K562 (cell line): ENCODE results near the gene TCF4. TPM values are rescaled to one million over a fixed set of nuclear protein-coding genes. Genes with fewer than 3 reads are reported as not detected.

ENCODE experiments used
- ATAC-seq: fragments of 200-7000 bp; cut with Tn5 transposase; 3 replicates; pipeline ENCODE4 v1.9.1; 2020; ENCODE audit warnings: moderate library complexity
- BruUV-seq: library from RNA; stranded (reverse); fragments of 400-500 nt; replicated peaks from 2 replicates; lab custom pipeline; 2021; lab: Mats Ljungman, UMichigan
- CTCF ChIA-PET: fragments of 300-600 bp; formaldehyde crosslinking; extraction: SDS; loops from one replicate; lab custom pipeline; 2021; ENCODE audit warnings: low intra/inter-chr PET ratio; lab: Yijun Ruan, JAX
- POLR2A ChIA-PET: fragments of 300-600, 350-650 bp; sonication (Branson Sonifier 250); formaldehyde crosslinking; extraction: SDS; loops from one replicate; lab custom pipeline; 2021; ENCODE audit warnings: antibody characterized with exemption, inconsistent platforms; lab: Yijun Ruan, JAX
- DNase-seq, 4 experiments: peaks; one replicate each; pipeline versions ENCODE4 v3.0.0 to v3.0.0-alpha.2; 2011 to 2018; ENCODE audit warnings: low spot score in 3 of 4, mixed read lengths in 3 of 4; ENCODE audit errors: extremely low read depth in 1 of 4
- FAIRE-seq: peaks from 2 replicates; lab custom pipeline; 2011; peaks lifted over from hg19 to GRCh38; lab: Jason Lieb, UNC
- H2AFZ ChIP-seq: 2 replicates; pipeline ENCODE4 v1.6.0; 2011; ENCODE audit warnings: low read depth, low read length, control low read depth, inconsistent platforms
- H3K27ac ChIP-seq: fragments of 200-600 bp; 3 replicates; pipeline ENCODE4 v1.8.0; 2011; ENCODE audit warnings: low read depth, mild to moderate bottlenecking, control low read depth, inconsistent platforms, low read length, moderate library complexity, mixed read lengths; ENCODE audit errors: extremely low read depth
- H3K27me3 ChIP-seq, 2 experiments: fragments of 300-600 bp in 1 of 2; 2 replicates in 1 of 2; 3 replicates in 1 of 2; pipeline versions ENCODE4 v1.6.0 to v1.8.0; 2011; ENCODE audit warnings: inconsistent platforms in 2 of 2, low read length in 2 of 2, mild to moderate bottlenecking in 1 of 2, mixed read lengths in 1 of 2, moderate library complexity in 1 of 2; ENCODE audit not compliant: control insufficient read depth in 2 of 2, insufficient read depth in 2 of 2
- H3K36me3 ChIP-seq: fragments of 300-600 bp; 3 replicates; pipeline ENCODE4 v1.8.0; 2011; ENCODE audit warnings: mild to moderate bottlenecking, low read length, inconsistent platforms; ENCODE audit not compliant: control insufficient read depth, insufficient read depth
- H3K4me1 ChIP-seq, 2 experiments: fragments of 200-600 bp in 1 of 2; replicated peaks in 1 of 2; 2 replicates in 1 of 2; 3 replicates in 1 of 2; pipeline versions ENCODE4 v1.5.1 to v1.8.0; 2011; ENCODE audit warnings: inconsistent platforms in 2 of 2, low read length in 2 of 2, mild to moderate bottlenecking in 1 of 2, mixed read lengths in 1 of 2, moderate library complexity in 1 of 2; ENCODE audit not compliant: control insufficient read depth in 2 of 2, insufficient read depth in 2 of 2
- H3K4me2 ChIP-seq: 2 replicates; pipeline ENCODE4 v1.6.1; 2011; ENCODE audit warnings: low read length, control low read depth, inconsistent platforms, mixed read lengths; ENCODE audit not compliant: insufficient read depth
- H3K4me3 ChIP-seq: fragments of 200-600 bp; sonication (generic), shearing (Covaris generic); 2 replicates; pipeline ENCODE4 v1.5.1; 2016; ENCODE audit warnings: control low read depth, inconsistent platforms
- H3K79me2 ChIP-seq: fragments of 200-600 bp; 3 replicates; pipeline ENCODE4 v1.8.0; 2011; ENCODE audit warnings: low read length, inconsistent platforms; ENCODE audit not compliant: control insufficient read depth, insufficient read depth
- H3K9ac ChIP-seq, 2 experiments: 2 replicates each; pipeline versions ENCODE4 v1.6.0 to v1.6.1; 2011; ENCODE audit warnings: low read depth in 2 of 2, low read length in 2 of 2, control low read depth in 1 of 2, inconsistent platforms in 1 of 2, mild to moderate bottlenecking in 1 of 2, mixed read lengths in 1 of 2; ENCODE audit not compliant: insufficient read depth in 1 of 2
- H3K9me1 ChIP-seq: one replicate; pipeline ENCODE4 v1.6.0; 2011; ENCODE audit warnings: inconsistent platforms, mild to moderate bottlenecking, low read length, moderate library complexity; ENCODE audit not compliant: control insufficient read depth, insufficient read depth
- H3K9me3 ChIP-seq: replicated peaks from 2 replicates; pipeline ENCODE4 v1.5.1; 2011; ENCODE audit warnings: low read depth, low read length, inconsistent platforms; ENCODE audit not compliant: control insufficient read depth, insufficient read depth
- H4K20me1 ChIP-seq: replicated peaks from 2 replicates; pipeline ENCODE4 v1.6.1; 2011; ENCODE audit warnings: low read length, inconsistent platforms, mixed read lengths; ENCODE audit not compliant: control insufficient read depth, insufficient read depth
- C11orf30 ChIP-seq: fragments of 450-650 bp; IDR thresholded peaks from 2 replicates; pipeline ENCODE4 v1.6.1; 2016; ENCODE audit warnings: low read depth, mild to moderate bottlenecking
- CTBP1 ChIP-seq: fragments of 450-650 bp; IDR thresholded peaks from 2 replicates; pipeline ENCODE4 v1.6.1; 2016; ENCODE audit warnings: borderline replicate concordance
- DIDO1 ChIP-seq: fragments of 450-650 bp; IDR thresholded peaks from 2 replicates; pipeline ENCODE4 v1.6.1; 2016; ENCODE audit warnings: low read depth, missing biosample characterization, missing genetic modification characterization
- EWSR1 ChIP-seq: fragments of 450-650 bp; IDR thresholded peaks from 2 replicates; pipeline ENCODE4 v1.6.1; 2018; ENCODE audit warnings: borderline replicate concordance, mild to moderate bottlenecking, low read depth, moderate library complexity; ENCODE audit not compliant: partially characterized antibody
- MAFF ChIP-seq: IDR thresholded peaks from 2 replicates; pipeline ENCODE4 v1.6.1; 2012; ENCODE audit warnings: low read length, improper control_type of control experiment
- MAFG ChIP-seq: fragments of 450-650 bp; conservative IDR thresholded peaks from 2 replicates; pipeline ENCODE4 v1.6.1; 2016; ENCODE audit warnings: missing genetic modification characterization, missing compliant biosample characterization
- POLR3G ChIP-seq: IDR thresholded peaks from 2 replicates; pipeline ENCODE4 v1.6.1; 2011; ENCODE audit not compliant: insufficient read length, insufficient replicate concordance; ENCODE audit errors: extremely low read depth
- PREB ChIP-seq: sonication (generic); formaldehyde crosslinking; IDR thresholded peaks from 2 replicates; pipeline ENCODE4 v1.8.1; 2023; ENCODE audit warnings: mild to moderate bottlenecking, missing genetic modification reagents
- RNF2 ChIP-seq: sonication (generic); IDR thresholded peaks from 2 replicates; pipeline ENCODE4 v1.6.1; 2016
- ZNF316 ChIP-seq: fragments of 450-650 bp; IDR thresholded peaks from 2 replicates; pipeline ENCODE4 v1.6.1; 2016
- WGBS: fragments of 100-300 bp; shearing (Covaris generic); methylation state at CpG from one replicate; pipeline ENCODE4 v1.1.6; 2016; ENCODE audit warnings: low coverage, mixed read lengths; ENCODE audit not compliant: insufficient coverage; ENCODE audit errors: missing lambda C conversion rate; 5-methylcytosine and 5-hydroxymethylcytosine counted together
- in situ Hi-C: fragments of 300-500 bp; cut with MboI; formaldehyde crosslinking; loops from 4 replicates; pipeline ENCODE4 v1.15.0; 2018; ENCODE audit warnings: inconsistent platforms, mixed read lengths
- intact Hi-C: fragments of 100-400 bp; cut with micrococcal nuclease; formaldehyde crosslinking; loops from 2 replicates; pipeline ENCODE4 v1.14.2; 2022
- polyA plus RNA-seq, 8 experiments: library from polyadenylated mRNA; depleted of rRNA in 4 of 8; stranded (reverse) in 5 of 8; unstranded in 3 of 8; fragments of >200 nt; fragmentation: Nextera tagmentation in 2 of 8; fragmentation: Illumina TruSeq in 1 of 8; extraction: Ambion mirVana in 2 of 8; extraction: Trizol in 1 of 8; gene quantifications; 2 replicates each; pipeline versions ENCODE4 v1.2.1 to v1.2.3, GENCODE V29; 2011 to 2014; ENCODE audit warnings: inconsistent platforms in 1 of 8, missing spikeins in 1 of 8
- total RNA-seq, 7 experiments: library from RNA; depleted of rRNA in 6 of 7; stranded (reverse); fragments of >200 nt in 6 of 7; fragmentation: Illumina TruSeq in 2 of 7; extraction: Trizol in 2 of 7; gene quantifications; 2 replicates each; pipeline versions ENCODE4 v1.2.1 to v1.2.3, GENCODE V29; 2011 to 2021; ENCODE audit warnings: low replicate concordance in 1 of 7

The TCF4 gene
- total and polyA plus RNA-seq, 9 of the 15 experiments (the other 6 are each of a cell fraction or from before 2014, with no cell fraction given), result 4.8 to 24.7 (median 15.2) TPM

- Histone ChIP-seq H3K27me3 (no peaks in the 10 kb centered on the region), H3K4me1 (no peaks in the 10 kb centered on the region), H4K20me1 (no peaks in the 10 kb centered on the region), H3K36me3 (no peaks in the 10 kb centered on the region), H3K9me3 (no peaks in the 10 kb centered on the region), H3K79me2 (no peaks in the 10 kb centered on the region), H3K27ac (no peak overlapping the region), H3K4me2 (no peak overlapping the region)
- CTCF ChIA-PET, result no interaction called here
- no peak for DNase-seq
- POLR2A ChIA-PET, result no interaction called here
- ATAC-seq, result no peak
- 32% methylated on average over 2 of the region's 2 CpGs for WGBS
- no TSS peak for BruUV-seq
- intact Hi-C loops, result no loop called here
- no peak for TF ChIP-seq POLR3G
- TF ChIP-seq PREB (CRISPR knock-in tag), result no peak
- TF ChIP-seq MAFG, result peak; percentile 40; the same call in 1 of the 2 replicates
- peak; percentile 54; the same call in 1 of the 2 replicates for TF ChIP-seq MAFF
- peak; percentile 50; the same call in 1 of the 2 replicates for TF ChIP-seq C11orf30
- no peak for TF ChIP-seq EWSR1
- no peak for TF ChIP-seq CTBP1
- TF ChIP-seq ZNF316, result peak; percentile 69
- no peak for TF ChIP-seq DIDO1 (tag)
- TF ChIP-seq RNF2, result no peak
- TF ChIP-seq, all 486 proteins: peak for 4
- H3K9ac ChIP-seq, result no peak overlapping the region
- in situ Hi-C loops, result no loop called here
- no peak overlapping the region for H2AFZ ChIP-seq
- no peak overlapping the region for H3K4me3 ChIP-seq
- FAIRE-seq, result no peak
- no peaks in the 10 kb centered on the region for H3K9me1 ChIP-seq
Observed at GRCh38 chr18:55625901-55626300, 37.9 kb upstream of the TCF4 start.
